Dendritic cell treated with granulocyte-macrophage colony-stimulating factor and Interleukin-4, amounts not matched to agents 40 ng/mL and 50 ng/mL, for 4 days (primary cell): Measurements from ENCODE around the gene FLNA.
A peak's percentile ranks its signal among the peaks of the same experiment; 100 is the strongest.
"Not testable (repeated sequence)": the region's sequence is repeated elsewhere in the genome, so short reads cannot be mapped to it uniquely, and the experiment has no call there.

Experiments
- H3K27ac Mint-ChIP-seq: one replicate; pipeline ENCODE4 v1.8.0; 2022; ENCODE audit warnings: mild to moderate bottlenecking, mixed read lengths
- H3K27me3 Mint-ChIP-seq: one replicate; pipeline ENCODE4 v1.8.0; 2022; ENCODE audit warnings: mild to moderate bottlenecking, mixed read lengths
- H3K36me3 Mint-ChIP-seq: one replicate; pipeline ENCODE4 v1.8.0; 2022; ENCODE audit warnings: low read depth, mixed read lengths
- H3K4me1 Mint-ChIP-seq: one replicate; pipeline ENCODE4 v1.8.0; 2022; ENCODE audit warnings: low read depth, mixed read lengths
- H3K4me3 Mint-ChIP-seq: one replicate; pipeline ENCODE4 v1.8.0; 2022; ENCODE audit warnings: mild to moderate bottlenecking, moderate library complexity, mixed read lengths
- H3K9me3 Mint-ChIP-seq: one replicate; pipeline ENCODE4 v1.8.0; 2022; ENCODE audit warnings: mixed read lengths
- intact Hi-C: fragments of 100-400 bp; cut with micrococcal nuclease; formaldehyde crosslinking; loops from one replicate; pipeline ENCODE4 v1.15.0; 2022

FLNA gene

GRCh38 chrX:154352466-154352865 is 22.0 kb downstream of the FLNA start:
- Mint-ChIP-seq H3K4me1 (peaks cover 39% of the 10 kb centered on the region), H3K36me3 (peaks cover 99% of the 10 kb centered on the region), H3K27me3 (no peaks in the 10 kb centered on the region), H3K27ac (no peak overlapping the region), H3K9me3 (no peaks in the 10 kb centered on the region), H3K4me3 (no peak overlapping the region)
- intact Hi-C loops: no loop called here

- peaks cover 39% of the 10 kb centered on the region for H3K4me1 Mint-ChIP-seq
- H3K27ac Mint-ChIP-seq: peak overlapping the region; percentile 41
- no peak overlapping the region for H3K4me3 Mint-ChIP-seq
- H3K27me3 Mint-ChIP-seq: no peaks in the 10 kb centered on the region
- intact Hi-C loops: no loop called here
- no peaks in the 10 kb centered on the region for H3K9me3 Mint-ChIP-seq
- peaks cover 99% of the 10 kb centered on the region for H3K36me3 Mint-ChIP-seq
Observed at GRCh38 chrX:154352012-154352401, 22.4 kb downstream of the FLNA start.

- intact Hi-C loops: no loop called here
- Mint-ChIP-seq H3K4me3 (no peak overlapping the region), H3K9me3 (no peaks in the 10 kb centered on the region), H3K36me3 (peaks cover 93% of the 10 kb centered on the region), H3K4me1 (peaks cover 37% of the 10 kb centered on the region), H3K27ac (peak overlapping the region; percentile 41), H3K27me3 (no peaks in the 10 kb centered on the region)
Observed at GRCh38 chrX:154351183-154352011, 23.0 kb downstream of the FLNA start.

- peaks cover 29% of the 10 kb centered on the region for H3K4me1 Mint-ChIP-seq
- intact Hi-C loops: no loop called here
- no peaks in the 10 kb centered on the region for H3K9me3 Mint-ChIP-seq
- H3K27ac Mint-ChIP-seq: no peak overlapping the region
- no peaks in the 10 kb centered on the region for H3K27me3 Mint-ChIP-seq
- peaks cover 85% of the 10 kb centered on the region for H3K36me3 Mint-ChIP-seq
- no peak overlapping the region for H3K4me3 Mint-ChIP-seq
Observed at GRCh38 chrX:154350429-154351182, 23.8 kb downstream of the FLNA start.

- Mint-ChIP-seq H3K36me3 (peaks cover 78% of the 10 kb centered on the region), H3K4me1 (peaks cover 29% of the 10 kb centered on the region), H3K4me3 (no peak overlapping the region), H3K9me3 (no peaks in the 10 kb centered on the region), H3K27ac (no peak overlapping the region), H3K27me3 (no peaks in the 10 kb centered on the region)
- intact Hi-C loops: no loop called here
Observed at GRCh38 chrX:154349979-154350378, 24.5 kb downstream of the FLNA start.

GRCh38 chrX:154349359-154349935 is 25.0 kb downstream of the FLNA start:
- Mint-ChIP-seq H3K27me3 (no peaks in the 10 kb centered on the region), H3K9me3 (no peaks in the 10 kb centered on the region), H3K4me3 (no peak overlapping the region), H3K27ac (peak overlapping the region; percentile 81), H3K36me3 (peaks cover 73% of the 10 kb centered on the region), H3K4me1 (peaks cover 29% of the 10 kb centered on the region)
- intact Hi-C loops: no loop called here

GRCh38 chrX:154348646-154349358 is 25.6 kb downstream of the FLNA start:
- H3K4me1 Mint-ChIP-seq: peaks cover 29% of the 10 kb centered on the region
- intact Hi-C loops: no loop called here
- peaks cover 67% of the 10 kb centered on the region for H3K36me3 Mint-ChIP-seq
- no peaks in the 10 kb centered on the region for H3K27me3 Mint-ChIP-seq
- no peaks in the 10 kb centered on the region for H3K9me3 Mint-ChIP-seq
- H3K27ac Mint-ChIP-seq: peak overlapping the region; percentile 81
- no peak overlapping the region for H3K4me3 Mint-ChIP-seq

- intact Hi-C loops: no loop called here
- Mint-ChIP-seq H3K9me3 (no peaks in the 10 kb centered on the region), H3K27me3 (no peaks in the 10 kb centered on the region), H3K4me1 (peaks cover 29% of the 10 kb centered on the region), H3K4me3 (no peak overlapping the region), H3K36me3 (peaks cover 60% of the 10 kb centered on the region), H3K27ac (peak overlapping the region; percentile 81)
Observed at GRCh38 chrX:154348114-154348531, 26.3 kb downstream of the FLNA start.

GRCh38 chrX:154343620-154344019 is 30.8 kb downstream of the FLNA start:
- not testable (repeated sequence) for H3K4me1 Mint-ChIP-seq

GRCh38 chrX:154343063-154343462 is 31.4 kb downstream of the FLNA start:
- H3K9me3 Mint-ChIP-seq, H3K4me1 Mint-ChIP-seq, intact Hi-C loops, H3K27ac Mint-ChIP-seq, H3K36me3 Mint-ChIP-seq, H3K27me3 Mint-ChIP-seq, H3K4me3 Mint-ChIP-seq: not testable (repeated sequence)

More at GRCh38 chrX:154343620-154344019, 30.8 kb downstream of the FLNA start:
- H3K9me3 Mint-ChIP-seq, H3K4me3 Mint-ChIP-seq, H3K27ac Mint-ChIP-seq, H3K27me3 Mint-ChIP-seq, intact Hi-C loops: not testable (repeated sequence)
- peaks cover 15% of the 10 kb centered on the region for H3K36me3 Mint-ChIP-seq

- not testable (repeated sequence) for H3K4me1 Mint-ChIP-seq
Observed at GRCh38 chrX:154341399-154342298, 32.8 kb downstream of the FLNA start.

GRCh38 chrX:154334496-154334895 is 39.9 kb downstream of the FLNA start:
- Mint-ChIP-seq H3K4me3 (no peak overlapping the region), H3K9me3 (no peaks in the 10 kb centered on the region), H3K4me1 (peaks cover 17% of the 10 kb centered on the region), H3K36me3 (no peaks in the 10 kb centered on the region), H3K27ac (no peak overlapping the region), H3K27me3 (no peaks in the 10 kb centered on the region)
- intact Hi-C loops: no loop called here

More at GRCh38 chrX:154341399-154342298, 32.8 kb downstream of the FLNA start:
- H3K27me3 Mint-ChIP-seq, H3K36me3 Mint-ChIP-seq, intact Hi-C loops, H3K4me3 Mint-ChIP-seq, H3K27ac Mint-ChIP-seq, H3K9me3 Mint-ChIP-seq: not testable (repeated sequence)

- peak overlapping the region; percentile 64 for H3K27ac Mint-ChIP-seq
Observed at GRCh38 chrX:154333837-154334271, 40.6 kb downstream of the FLNA start.

More at GRCh38 chrX:154333837-154334271, 40.6 kb downstream of the FLNA start:
- H3K36me3 Mint-ChIP-seq: no peaks in the 10 kb centered on the region
- H3K9me3 Mint-ChIP-seq: no peaks in the 10 kb centered on the region
- intact Hi-C loops: no loop called here
- H3K27me3 Mint-ChIP-seq: no peaks in the 10 kb centered on the region
- H3K4me3 Mint-ChIP-seq: no peak overlapping the region
- H3K4me1 Mint-ChIP-seq: peaks cover 17% of the 10 kb centered on the region
